ENCODE measurements around the gene MRTFA. TPM values are rescaled to one million over a fixed set of nuclear protein-coding genes. Genes with fewer than 3 reads are reported as not detected.
A peak's percentile ranks its signal among the peaks of the same experiment; 100 is the strongest.

The MRTFA gene
- total RNA-seq, 1 donor from 2014 or later, result 19.2 TPM

- DNase-seq, result no peak
- intact Hi-C loops (cut with micrococcal nuclease), result no loop called here
- Histone ChIP-seq H3K4me3 (peak overlapping the region; percentile 96), H3K9me3 (replicated peaks) (no peaks in the 10 kb centered on the region), H3K36me3 (no peaks in the 10 kb centered on the region), H3K27me3 (ENCODE audit: low read depth) (no peaks in the 10 kb centered on the region), H3K4me1 (peaks cover 45% of the 10 kb centered on the region), H3K27ac (replicated peaks) (no peak overlapping the region)
- no peak for TF ChIP-seq CTCF (IDR thresholded peaks at IDR 0.05; ENCODE audit: borderline replicate concordance)
Observed at GRCh38 chr22:40638261-40638660, 1.7 kb upstream of the MRTFA start.

- no peaks in the 10 kb centered on the region for H3K27me3 ChIP-seq (ENCODE audit: low read depth)
- no peaks in the 10 kb centered on the region for H3K9me3 ChIP-seq (replicated peaks)
- DNase-seq, result peak; percentile 33
- no peak for TF ChIP-seq CTCF (IDR thresholded peaks at IDR 0.05; ENCODE audit: borderline replicate concordance)
- peaks cover 52% of the 10 kb centered on the region for H3K4me1 ChIP-seq
- peak overlapping the region; percentile 96 for H3K4me3 ChIP-seq
- H3K27ac ChIP-seq (replicated peaks), result peak overlapping the region; percentile 89
- no peaks in the 10 kb centered on the region for H3K36me3 ChIP-seq
- intact Hi-C loops (cut with micrococcal nuclease), result no loop called here
Observed at GRCh38 chr22:40637183-40638150, 948 bp upstream of the MRTFA start.

- peak overlapping the region; percentile 93 for H3K27ac ChIP-seq (replicated peaks)
- H3K9me3 ChIP-seq (replicated peaks), result no peaks in the 10 kb centered on the region
- TF ChIP-seq CTCF (IDR thresholded peaks at IDR 0.05; ENCODE audit: borderline replicate concordance), result no peak
- peak overlapping the region; percentile 96 for H3K4me3 ChIP-seq
- no peak for DNase-seq
- no peaks in the 10 kb centered on the region for H3K36me3 ChIP-seq
- H3K27me3 ChIP-seq (ENCODE audit: low read depth), result no peaks in the 10 kb centered on the region
- H3K4me1 ChIP-seq, result peaks cover 67% of the 10 kb centered on the region
- intact Hi-C loops (cut with micrococcal nuclease), result no loop called here
Observed at GRCh38 chr22:40635940-40636379, 559 bp downstream of the MRTFA start.

- intact Hi-C loops (cut with micrococcal nuclease), result no loop called here
- peak; percentile 63 for DNase-seq
- Histone ChIP-seq H3K36me3 (no peaks in the 10 kb centered on the region), H3K27me3 (ENCODE audit: low read depth) (no peaks in the 10 kb centered on the region), H3K4me3 (peak overlapping the region; percentile 96), H3K27ac (replicated peaks) (peak overlapping the region; percentile 93), H3K9me3 (replicated peaks) (no peaks in the 10 kb centered on the region), H3K4me1 (peaks cover 70% of the 10 kb centered on the region)
- no peak for TF ChIP-seq CTCF (IDR thresholded peaks at IDR 0.05; ENCODE audit: borderline replicate concordance)
Observed at GRCh38 chr22:40635043-40635939, 1.2 kb downstream of the MRTFA start.

- no peak for DNase-seq
- Histone ChIP-seq H3K4me3 (peak overlapping the region; percentile 96), H3K36me3 (no peaks in the 10 kb centered on the region), H3K9me3 (replicated peaks) (no peaks in the 10 kb centered on the region), H3K27me3 (ENCODE audit: low read depth) (no peaks in the 10 kb centered on the region), H3K27ac (replicated peaks) (peak overlapping the region; percentile 93), H3K4me1 (peaks cover 80% of the 10 kb centered on the region)
- no peak for TF ChIP-seq CTCF (IDR thresholded peaks at IDR 0.05; ENCODE audit: borderline replicate concordance)
- intact Hi-C loops (cut with micrococcal nuclease), result no loop called here
Observed at GRCh38 chr22:40634119-40634903, 2.2 kb downstream of the MRTFA start.

All from left ventricle myocardium inferior (tissue), 1 donor.